Measurements from ENCODE around the gene ZNF335. TPM values are rescaled to one million over a fixed set of nuclear protein-coding genes. Genes with fewer than 3 reads are reported as not detected.

The ZNF335 gene, protein sequence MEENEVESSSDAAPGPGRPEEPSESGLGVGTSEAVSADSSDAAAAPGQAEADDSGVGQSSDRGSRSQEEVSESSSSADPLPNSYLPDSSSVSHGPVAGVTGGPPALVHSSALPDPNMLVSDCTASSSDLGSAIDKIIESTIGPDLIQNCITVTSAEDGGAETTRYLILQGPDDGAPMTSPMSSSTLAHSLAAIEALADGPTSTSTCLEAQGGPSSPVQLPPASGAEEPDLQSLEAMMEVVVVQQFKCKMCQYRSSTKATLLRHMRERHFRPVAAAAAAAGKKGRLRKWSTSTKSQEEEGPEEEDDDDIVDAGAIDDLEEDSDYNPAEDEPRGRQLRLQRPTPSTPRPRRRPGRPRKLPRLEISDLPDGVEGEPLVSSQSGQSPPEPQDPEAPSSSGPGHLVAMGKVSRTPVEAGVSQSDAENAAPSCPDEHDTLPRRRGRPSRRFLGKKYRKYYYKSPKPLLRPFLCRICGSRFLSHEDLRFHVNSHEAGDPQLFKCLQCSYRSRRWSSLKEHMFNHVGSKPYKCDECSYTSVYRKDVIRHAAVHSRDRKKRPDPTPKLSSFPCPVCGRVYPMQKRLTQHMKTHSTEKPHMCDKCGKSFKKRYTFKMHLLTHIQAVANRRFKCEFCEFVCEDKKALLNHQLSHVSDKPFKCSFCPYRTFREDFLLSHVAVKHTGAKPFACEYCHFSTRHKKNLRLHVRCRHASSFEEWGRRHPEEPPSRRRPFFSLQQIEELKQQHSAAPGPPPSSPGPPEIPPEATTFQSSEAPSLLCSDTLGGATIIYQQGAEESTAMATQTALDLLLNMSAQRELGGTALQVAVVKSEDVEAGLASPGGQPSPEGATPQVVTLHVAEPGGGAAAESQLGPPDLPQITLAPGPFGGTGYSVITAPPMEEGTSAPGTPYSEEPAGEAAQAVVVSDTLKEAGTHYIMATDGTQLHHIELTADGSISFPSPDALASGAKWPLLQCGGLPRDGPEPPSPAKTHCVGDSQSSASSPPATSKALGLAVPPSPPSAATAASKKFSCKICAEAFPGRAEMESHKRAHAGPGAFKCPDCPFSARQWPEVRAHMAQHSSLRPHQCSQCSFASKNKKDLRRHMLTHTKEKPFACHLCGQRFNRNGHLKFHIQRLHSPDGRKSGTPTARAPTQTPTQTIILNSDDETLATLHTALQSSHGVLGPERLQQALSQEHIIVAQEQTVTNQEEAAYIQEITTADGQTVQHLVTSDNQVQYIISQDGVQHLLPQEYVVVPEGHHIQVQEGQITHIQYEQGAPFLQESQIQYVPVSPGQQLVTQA (N-terminal part only)
- total RNA-seq, result 9.5 and 11.7 TPM in 2 replicates

DNA sequence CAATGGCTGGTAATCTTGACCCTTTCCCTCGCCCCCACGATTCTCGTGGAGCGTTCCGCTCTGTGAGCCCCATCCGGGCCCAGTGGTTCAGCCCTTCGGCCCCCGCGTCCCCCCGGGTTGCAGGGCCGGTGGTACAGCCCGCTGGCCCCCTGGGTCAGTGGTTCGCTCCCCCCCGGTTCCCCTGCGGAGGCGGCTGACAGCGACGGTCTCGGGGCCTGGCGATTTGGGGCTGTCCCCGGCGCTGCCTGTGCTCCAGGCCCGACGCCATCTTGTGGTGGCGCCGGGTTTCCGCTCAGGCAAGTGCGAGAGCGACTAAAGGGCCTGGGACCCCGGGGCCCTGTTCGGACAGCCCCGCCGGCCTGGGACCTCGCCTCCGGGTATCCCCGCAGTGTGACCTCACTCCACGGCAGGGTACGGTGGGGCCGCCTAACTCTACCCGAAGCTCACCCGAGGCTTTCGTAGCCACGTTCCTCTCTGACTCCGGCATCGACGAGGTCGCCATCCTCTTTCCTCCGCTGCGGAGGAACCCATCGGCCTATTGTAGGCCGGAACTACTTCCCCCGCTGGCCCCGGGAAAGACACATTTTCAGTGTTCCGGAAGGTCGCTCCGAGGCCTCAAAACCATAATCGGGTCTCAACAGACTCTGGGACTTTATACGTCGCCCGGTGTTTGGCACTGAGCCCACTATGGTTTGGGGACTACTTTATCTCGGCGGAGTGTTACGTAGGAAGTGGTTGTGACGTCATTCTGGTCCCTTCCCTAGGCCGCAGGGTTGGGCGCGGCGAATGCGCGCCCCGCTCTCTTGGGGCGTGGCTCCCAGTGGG, at the start of gene ZNF335:
ZNF335 (minus strand) TSS at position 529 of the 825 bp plus-strand sequence. CDS start 793 bp downstream, outside the sequence.

DNA sequence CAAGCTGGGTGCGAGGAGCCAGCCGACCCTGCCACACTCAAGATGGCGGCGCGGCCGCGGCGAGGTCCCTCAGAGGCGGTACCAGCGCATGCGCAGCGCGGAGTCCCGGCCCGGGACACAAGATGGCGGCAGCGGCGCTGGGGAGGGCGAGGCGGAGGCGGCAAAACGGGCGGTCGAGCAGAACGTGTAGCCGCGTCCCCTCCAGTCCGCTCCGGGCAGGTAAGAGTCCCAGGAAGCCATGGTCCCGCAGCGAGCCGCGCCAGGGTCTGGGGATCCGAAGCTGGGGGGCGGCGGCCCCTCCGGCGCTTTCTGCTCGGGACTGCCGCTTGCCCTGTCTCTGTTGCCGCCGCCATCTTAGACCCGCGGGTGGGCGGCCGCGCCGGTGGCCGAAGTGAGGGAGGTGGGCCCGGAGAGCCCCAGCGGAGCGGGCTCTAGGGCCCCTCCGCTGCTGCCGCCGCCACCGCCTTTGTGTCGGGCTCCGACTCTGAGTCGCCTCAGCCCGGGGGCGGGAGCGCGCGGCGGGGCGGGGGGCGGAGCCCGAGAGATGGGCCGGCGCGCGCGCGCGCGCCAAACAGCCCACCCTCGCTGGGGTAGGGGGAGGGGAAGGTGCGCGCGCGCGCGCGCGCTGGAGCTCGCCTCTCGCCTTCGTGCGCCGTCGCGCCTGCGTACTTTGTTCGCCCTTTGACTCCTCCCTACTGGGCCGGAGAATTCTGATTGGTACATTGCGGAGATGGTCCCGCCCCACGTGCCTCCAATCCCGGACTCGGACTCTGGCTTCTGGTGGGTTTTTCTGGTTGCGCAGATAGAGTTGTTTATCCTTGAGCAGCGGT, 37.2 kb downstream of the ZNF335 start, which contains the start of gene PCIF1:
PCIF1 (plus strand) TSS at position 98 of the 830 bp plus-strand sequence. CDS start 4,317 bp downstream, outside the sequence.

DNA sequence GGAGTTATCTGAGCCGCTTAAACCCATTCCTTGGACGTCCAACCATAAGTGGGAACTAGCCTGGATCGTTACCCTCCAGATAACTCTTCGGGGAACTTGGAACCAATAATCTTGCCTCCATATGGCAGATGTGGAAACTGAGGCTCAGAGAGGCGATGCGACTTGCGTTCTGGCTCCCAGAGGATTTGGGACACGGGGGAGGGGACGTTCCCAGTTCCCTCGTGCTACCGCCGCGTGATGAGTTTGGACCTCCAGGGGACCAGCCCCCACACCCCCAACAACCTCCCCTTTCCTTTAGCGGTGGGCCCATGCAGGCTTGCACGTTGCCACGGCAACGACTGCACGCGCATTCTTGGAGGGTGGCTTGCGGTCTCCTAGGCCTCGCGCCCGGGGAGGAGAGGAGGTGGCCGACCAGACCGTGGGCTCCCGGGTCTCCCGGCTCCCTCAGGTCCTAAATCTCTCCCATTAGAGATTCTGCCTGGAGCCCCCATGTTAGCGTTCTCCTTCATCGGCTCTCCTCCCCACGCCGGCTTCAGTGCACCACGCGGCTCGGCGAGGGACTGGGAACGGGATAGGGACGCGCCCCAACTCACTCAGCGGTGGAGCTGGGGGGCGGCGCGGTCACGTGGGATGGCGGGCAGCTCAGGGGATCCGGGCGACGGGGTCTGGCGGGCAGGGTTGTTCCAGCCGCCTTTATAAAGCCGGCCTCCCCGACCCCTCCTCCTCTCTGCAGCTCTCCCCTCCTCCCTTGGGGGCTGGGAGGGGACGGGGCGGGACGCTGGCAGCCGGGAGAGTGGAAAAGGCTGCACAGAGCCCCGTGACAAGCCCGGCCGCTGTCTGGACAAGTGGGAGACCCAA, 60.3 kb downstream of the ZNF335 start, which contains the start of gene PLTP:
PLTP (minus strand) TSS at position 670 of the 858 bp plus-strand sequence. CDS start 703 bp downstream, outside the sequence.

Other genes with a start within 250 kb of the ZNF335 start
- gene SPINT4, start 249.9 kb downstream of the ZNF335 start, total RNA-seq, result not detected in 2 replicates
- 0.57 and 0.65 TPM in 2 replicates for gene WFDC3, start 180.3 kb downstream of the ZNF335 start, total RNA-seq
- 18.5 and 25.2 TPM in 2 replicates for gene DNTTIP1, start 180.2 kb downstream of the ZNF335 start, total RNA-seq
- 3.6 and 4.3 TPM in 2 replicates for gene UBE2C, start 159.6 kb downstream of the ZNF335 start, total RNA-seq
- 1.00 and 1.1 TPM in 2 replicates for gene TNNC2, start 144.9 kb downstream of the ZNF335 start, total RNA-seq
- gene SNX21, start 138.4 kb downstream of the ZNF335 start, total RNA-seq, result 36.4 and 46.2 TPM in 2 replicates
- 46.2 and 46.5 TPM in 2 replicates for gene ACOT8, start 114.8 kb downstream of the ZNF335 start, total RNA-seq
- gene ZSWIM3, start 114.6 kb downstream of the ZNF335 start, total RNA-seq, result 4.4 and 5.3 TPM in 2 replicates
- gene ZSWIM1, start 91.0 kb downstream of the ZNF335 start, total RNA-seq, result 2.8 and 3.8 TPM in 2 replicates
- 1.3 and 1.9 TPM in 2 replicates for gene SPATA25, start 84.6 kb downstream of the ZNF335 start, total RNA-seq
- gene NEURL2, start 81.0 kb downstream of the ZNF335 start, total RNA-seq, result 4.8 and 5.9 TPM in 2 replicates
- 71.4 and 108 TPM in 2 replicates for gene CTSA, start 80.9 kb downstream of the ZNF335 start, total RNA-seq
- 18.3 and 19.0 TPM in 2 replicates for gene PLTP, start 60.0 kb downstream of the ZNF335 start, total RNA-seq
- gene PCIF1, start 37.5 kb downstream of the ZNF335 start, total RNA-seq, result 5.1 and 5.3 TPM in 2 replicates
- not detected in 2 replicates for gene MMP9, start 36.7 kb upstream of the ZNF335 start, total RNA-seq
- gene SLC12A5, start 57.0 kb upstream of the ZNF335 start, total RNA-seq, result 0.28 and 0.55 TPM in 2 replicates
- gene NCOA5, start 117.8 kb upstream of the ZNF335 start, total RNA-seq, result 5.0 and 7.2 TPM in 2 replicates
- 3.6 and 5.6 TPM in 2 replicates for gene CD40, start 146.1 kb upstream of the ZNF335 start, total RNA-seq